ENCODE data around the gene SELPLG.

Gene SELPLG

GRCh38 chr12:108605690-108606406 is 27.8 kb downstream of the SELPLG start:
- in situ Hi-C loops (cut with MboI; ENCODE audit: low pct_unique_long_range_greater_than_20kb, low sequenced_read_pairs, unreplicated experiment): no loop called here
- DNase-seq (ENCODE audit: low spot score): no peak
- TF ChIP-seq CTCF (IDR thresholded peaks at IDR 0.05; ENCODE audit: extremely low read depth, insufficient read depth, missing control alignments): no peak

GRCh38 chr12:108605000-108605689 is 28.5 kb downstream of the SELPLG start:
- in situ Hi-C loops (cut with MboI; ENCODE audit: low pct_unique_long_range_greater_than_20kb, low sequenced_read_pairs, unreplicated experiment): no loop called here
- no peak for TF ChIP-seq CTCF (IDR thresholded peaks at IDR 0.05; ENCODE audit: extremely low read depth, insufficient read depth, missing control alignments)
- no peak for DNase-seq (ENCODE audit: low spot score)

- DNase-seq (ENCODE audit: low spot score): no peak
- in situ Hi-C loops (cut with MboI; ENCODE audit: low pct_unique_long_range_greater_than_20kb, low sequenced_read_pairs, unreplicated experiment): no loop called here
- TF ChIP-seq CTCF (IDR thresholded peaks at IDR 0.05; ENCODE audit: extremely low read depth, insufficient read depth, missing control alignments): no peak
These were observed 29.3 kb downstream of the SELPLG start for GRCh38 chr12:108604208-108604941.

GRCh38 chr12:108603743-108604142 is 30.0 kb downstream of the SELPLG start:
- in situ Hi-C loops (cut with MboI; ENCODE audit: low pct_unique_long_range_greater_than_20kb, low sequenced_read_pairs, unreplicated experiment): no loop called here
- no peak for DNase-seq (ENCODE audit: low spot score)
- no peak for TF ChIP-seq CTCF (IDR thresholded peaks at IDR 0.05; ENCODE audit: extremely low read depth, insufficient read depth, missing control alignments)

DNA sequence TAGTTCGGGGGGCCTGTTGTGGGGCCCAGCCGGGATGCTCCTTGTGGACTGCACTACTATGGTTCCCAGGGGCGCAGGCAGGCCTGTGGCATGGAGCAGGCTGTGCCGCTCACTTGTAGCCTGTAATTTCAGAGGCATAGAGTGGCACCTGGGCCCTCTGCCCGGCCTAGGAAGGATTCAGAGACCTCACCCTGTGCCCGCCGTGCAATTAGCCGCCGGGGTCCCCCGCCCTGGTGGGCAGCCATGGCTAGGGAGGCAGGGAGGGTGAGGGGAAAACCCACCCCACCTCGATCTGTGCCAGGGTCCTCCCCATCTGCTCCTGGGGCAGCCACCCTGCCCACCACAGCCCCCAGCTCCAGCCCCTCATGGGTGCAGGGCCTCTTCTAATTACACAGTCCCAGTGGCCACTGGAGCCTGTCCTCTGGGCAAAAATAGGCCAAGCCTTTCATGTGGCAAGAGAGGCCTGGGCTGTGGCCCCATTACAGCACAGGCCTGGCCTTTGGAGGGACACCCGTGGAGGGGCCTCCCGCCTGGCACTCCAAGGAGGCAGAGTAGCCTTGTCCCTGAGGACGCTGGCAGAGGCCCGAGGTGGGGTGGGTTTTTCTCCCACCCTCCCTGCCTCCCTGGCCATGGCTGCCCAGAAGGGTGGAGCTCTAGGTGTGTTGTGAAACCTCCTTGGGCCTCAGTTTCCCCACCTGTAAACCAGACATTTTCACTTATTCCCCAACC is 30.6 kb downstream of the SELPLG start:
- TF ChIP-seq CTCF (IDR thresholded peaks at IDR 0.05; ENCODE audit: extremely low read depth, insufficient read depth, missing control alignments): no peak
- no peak for DNase-seq (ENCODE audit: low spot score)
- in situ Hi-C loops (cut with MboI; ENCODE audit: low pct_unique_long_range_greater_than_20kb, low sequenced_read_pairs, unreplicated experiment): no loop called here

- in situ Hi-C loops (cut with MboI; ENCODE audit: low pct_unique_long_range_greater_than_20kb, low sequenced_read_pairs, unreplicated experiment): no loop called here
- TF ChIP-seq CTCF (IDR thresholded peaks at IDR 0.05; ENCODE audit: extremely low read depth, insufficient read depth, missing control alignments): no peak
- DNase-seq (ENCODE audit: low spot score): no peak
These were observed 31.4 kb downstream of the SELPLG start for GRCh38 chr12:108602209-108602705.
